Liver (tissue), 9 donors: ENCODE results near the gene HYAL3. TPM values are rescaled to one million over a fixed set of nuclear protein-coding genes. Genes with fewer than 3 reads are reported as not detected.
A peak's percentile ranks its signal among the peaks of the same experiment; 100 is the strongest.

Experiments
- DNase-seq: peaks from one replicate; pipeline ENCODE4 v3.0.0-alpha.2; 2017; ENCODE audit warnings: low spot score
- H3K27ac ChIP-seq, 2 donors: one replicate each; pipeline ENCODE4 v1.7.0; 2013; ENCODE audit warnings: inconsistent platforms in 2 of 2, low read length in 2 of 2, control low read depth in 1 of 2, low read depth in 1 of 2, mild to moderate bottlenecking in 1 of 2
- H3K27me3 ChIP-seq, 4 donors: one replicate each; pipeline versions ENCODE4 v1.6.1 to v1.7.0; 2013; ENCODE audit warnings: low read length in 3 of 4, inconsistent platforms in 1 of 4, mild to moderate bottlenecking in 1 of 4, moderate library complexity in 1 of 4; ENCODE audit not compliant: control insufficient read depth in 4 of 4, insufficient read depth in 4 of 4
- H3K36me3 ChIP-seq, 4 donors: one replicate each; pipeline versions ENCODE4 v1.6.1 to v1.7.0; 2013; ENCODE audit warnings: low read length in 3 of 4, mild to moderate bottlenecking in 3 of 4, low read depth in 1 of 4, moderate library complexity in 1 of 4; ENCODE audit not compliant: control insufficient read depth in 4 of 4, insufficient read depth in 3 of 4
- H3K4me1 ChIP-seq, 4 donors: one replicate each; pipeline versions ENCODE4 v1.6.1 to v1.7.0; 2013; ENCODE audit warnings: low read length in 3 of 4, mild to moderate bottlenecking in 3 of 4, moderate library complexity in 1 of 4; ENCODE audit not compliant: control insufficient read depth in 4 of 4, insufficient read depth in 4 of 4
- H3K4me3 ChIP-seq, 3 donors: one replicate each; pipeline versions ENCODE4 v1.6.1 to v1.7.0; 2013; ENCODE audit warnings: low read length in 3 of 3, control low read depth in 1 of 3, low read depth in 1 of 3, mild to moderate bottlenecking in 1 of 3
- H3K9ac ChIP-seq, 2 donors: one replicate each; pipeline ENCODE4 v1.7.0; 2013; ENCODE audit warnings: low read length in 2 of 2, mild to moderate bottlenecking in 2 of 2, moderate library complexity in 2 of 2, control low read depth in 1 of 2, low read depth in 1 of 2
- H3K9me3 ChIP-seq, 4 donors: one replicate each; pipeline versions ENCODE4 v1.6.1 to v1.7.0; 2013; ENCODE audit warnings: low read length in 3 of 4; ENCODE audit not compliant: control insufficient read depth in 4 of 4
- ATF3 ChIP-seq: IDR thresholded peaks from 2 replicates; pipeline ENCODE4 v1.6.1; 2016; ENCODE audit warnings: antibody characterized with exemption
- CTCF ChIP-seq: fragments of 150-350 bp; IDR thresholded peaks from 2 replicates; pipeline ENCODE4 v1.5.1; 2017; ENCODE audit warnings: improper control_type of control experiment, low read depth, low read length; ENCODE audit not compliant: missing input control
- EGR1 ChIP-seq, 2 donors: IDR thresholded peaks; 2 replicates each; pipeline ENCODE4 v1.6.1; 2016 to 2018; ENCODE audit warnings: antibody characterized with exemption in 2 of 2, low read depth in 2 of 2
- FOXA1 ChIP-seq: IDR thresholded peaks from 2 replicates; pipeline ENCODE4 v1.6.1; 2016; ENCODE audit warnings: antibody characterized with exemption
- FOXA2 ChIP-seq: IDR thresholded peaks from 2 replicates; pipeline ENCODE4 v1.6.1; 2016; ENCODE audit warnings: antibody characterized with exemption
- GABPA ChIP-seq, 2 donors: IDR thresholded peaks in 1 of 2; conservative IDR thresholded peaks in 1 of 2; 2 replicates each; pipeline ENCODE4 v1.6.1; 2016; ENCODE audit warnings: antibody characterized with exemption in 2 of 2, mild to moderate bottlenecking in 1 of 2, moderate library complexity in 1 of 2
- HNF4A ChIP-seq, 2 donors: conservative IDR thresholded peaks; 2 replicates each; pipeline ENCODE4 v1.6.1; 2016; ENCODE audit warnings: antibody characterized with exemption in 2 of 2, mild to moderate bottlenecking in 2 of 2
- JUND ChIP-seq, 2 donors: IDR thresholded peaks; 2 replicates each; pipeline ENCODE4 v1.6.1; 2016; ENCODE audit warnings: antibody characterized with exemption in 2 of 2
- MAX ChIP-seq: IDR thresholded peaks from 2 replicates; pipeline ENCODE4 v1.6.1; 2016; ENCODE audit warnings: antibody characterized with exemption
- NR2F2 ChIP-seq: IDR thresholded peaks from 2 replicates; pipeline ENCODE4 v1.6.1; 2016; ENCODE audit warnings: antibody characterized with exemption
- RAD21 ChIP-seq, 2 donors: IDR thresholded peaks; 2 replicates each; pipeline ENCODE4 v1.6.1; 2016; ENCODE audit warnings: antibody characterized with exemption in 2 of 2, mild to moderate bottlenecking in 2 of 2
- RXRA ChIP-seq, 2 donors: IDR thresholded peaks; 2 replicates each; pipeline ENCODE4 v1.6.1; 2017 to 2018; ENCODE audit warnings: antibody characterized with exemption in 2 of 2, mild to moderate bottlenecking in 1 of 2
- SP1 ChIP-seq: IDR thresholded peaks from 2 replicates; pipeline ENCODE4 v1.6.1; 2018; ENCODE audit warnings: antibody characterized with exemption, mild to moderate bottlenecking
- TAF1 ChIP-seq: conservative IDR thresholded peaks from 2 replicates; pipeline ENCODE4 v1.6.1; 2016; ENCODE audit warnings: antibody characterized with exemption, mild to moderate bottlenecking
- YY1 ChIP-seq: IDR thresholded peaks from 2 replicates; pipeline ENCODE4 v1.6.1; 2016; ENCODE audit warnings: antibody characterized with exemption, mild to moderate bottlenecking
- WGBS: extraction: QIAGEN DNeasy Blood & Tissue Kit; methylation state at CpG from one replicate; pipeline ENCODE4 v1.1.7; 2013; 5-methylcytosine and 5-hydroxymethylcytosine counted together
- polyA plus RNA-seq, 2 donors: library from polyadenylated mRNA; stranded (reverse) in 1 of 2; unstranded in 1 of 2; fragments of 200-250 nt in 1 of 2; fragments of >200 nt in 1 of 2; fragmentation: Nextera tagmentation in 1 of 2; extraction: Ambion mirVana in 1 of 2; gene quantifications; one replicate each; pipeline versions ENCODE4 v1.2.1 to v1.2.3, GENCODE V29; 2013 to 2015
- total RNA-seq, 2 donors: library from RNA; depleted of rRNA; stranded (reverse); fragments of >200 nt; gene quantifications; one replicate each; pipeline ENCODE4 v1.2.3, GENCODE V29; 2014
- TF ChIP-seq, protein P1 (sequence below): IDR thresholded peaks from 2 replicates; pipeline ENCODE4 v1.6.1; 2016; ENCODE audit warnings: antibody characterized with exemption
- TF ChIP-seq, protein P2 (sequence below): IDR thresholded peaks from 2 replicates; pipeline ENCODE4 v1.6.1; 2016; ENCODE audit warnings: antibody characterized with exemption, mild to moderate bottlenecking
- donor health status: healthy.
- donor health status: healthy.
- donor health status: healthy.
- donor health status: healthy.
- donor health status: healthy.

HYAL3 gene
- total and polyA plus RNA-seq, 4 donors: 1.8 to 6.6 (median 2.0) TPM

GRCh38 chr3:50266017-50266416, 33.2 kb downstream of the HYAL3 start (continued):
- TF ChIP-seq, protein P1, sequence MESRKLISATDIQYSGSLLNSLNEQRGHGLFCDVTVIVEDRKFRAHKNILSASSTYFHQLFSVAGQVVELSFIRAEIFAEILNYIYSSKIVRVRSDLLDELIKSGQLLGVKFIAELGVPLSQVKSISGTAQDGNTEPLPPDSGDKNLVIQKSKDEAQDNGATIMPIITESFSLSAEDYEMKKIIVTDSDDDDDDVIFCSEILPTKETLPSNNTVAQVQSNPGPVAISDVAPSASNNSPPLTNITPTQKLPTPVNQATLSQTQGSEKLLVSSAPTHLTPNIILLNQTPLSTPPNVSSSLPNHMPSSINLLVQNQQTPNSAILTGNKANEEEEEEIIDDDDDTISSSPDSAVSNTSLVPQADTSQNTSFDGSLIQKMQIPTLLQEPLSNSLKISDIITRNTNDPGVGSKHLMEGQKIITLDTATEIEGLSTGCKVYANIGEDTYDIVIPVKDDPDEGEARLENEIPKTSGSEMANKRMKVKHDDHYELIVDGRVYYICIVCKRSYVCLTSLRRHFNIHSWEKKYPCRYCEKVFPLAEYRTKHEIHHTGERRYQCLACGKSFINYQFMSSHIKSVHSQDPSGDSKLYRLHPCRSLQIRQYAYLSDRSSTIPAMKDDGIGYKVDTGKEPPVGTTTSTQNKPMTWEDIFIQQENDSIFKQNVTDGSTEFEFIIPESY: no peak
- TF ChIP-seq GABPA (IDR thresholded peaks at IDR 0.05 in 1 of 2, conservative IDR thresholded peaks at IDR 0.05 in 1 of 2) (no peak), CTCF (no peak), MAX (no peak), TAF1 (no peak), FOXA1 (no peak)

GRCh38 chr3:50265571-50265970, 33.6 kb downstream of the HYAL3 start:
- H3K9me3 ChIP-seq: no peaks in the 10 kb centered on the region
- H3K27ac ChIP-seq: peak overlapping the region in 1 of 2 donors; percentile 43
- H3K36me3 ChIP-seq: no peaks in the 10 kb centered on the region
- TF ChIP-seq EGR1 (IDR thresholded peaks at IDR 0.05; ENCODE audit: low read depth in 2 of 2) (no peak), YY1 (no peak), HNF4A (conservative IDR thresholded peaks at IDR 0.05) (no peak), RAD21 (IDR thresholded peaks at IDR 0.05) (no peak)
- TF ChIP-seq, protein P1: no peak
- no peak overlapping the region for H3K4me3 ChIP-seq
- DNase-seq: no peak
- H3K27me3 ChIP-seq: no peaks in the 10 kb centered on the region
- 74% methylated on average over 1 of the region's 1 CpG for WGBS
- peaks cover 1 to 35% (median 10%) of the 10 kb centered on the region in 4 donors for H3K4me1 ChIP-seq
- H3K9ac ChIP-seq: no peak overlapping the region

- Histone ChIP-seq H3K27ac (peak overlapping the region; percentile 32 to 43), H3K9ac (no peak overlapping the region), H3K36me3 (no peaks in the 10 kb centered on the region), H3K4me3 (no peak overlapping the region), H3K27me3 (no peaks in the 10 kb centered on the region), H3K4me1 (peaks cover 3 to 37% (median 10%) of the 10 kb centered on the region in 4 donors), H3K9me3 (no peaks in the 10 kb centered on the region)
- 85% methylated on average over 7 of the region's 7 CpGs for WGBS
- DNase-seq: no peak
- TF ChIP-seq, protein P1: no peak
- TF ChIP-seq RXRA (IDR thresholded peaks at IDR 0.05) (no peak), TAF1 (no peak), RAD21 (IDR thresholded peaks at IDR 0.05) (no peak), JUND (IDR thresholded peaks at IDR 0.05) (no peak), SP1 (no peak), ATF3 (no peak), MAX (no peak), FOXA2 (no peak), YY1 (no peak), NR2F2 (no peak)
- TF ChIP-seq, protein P2, sequence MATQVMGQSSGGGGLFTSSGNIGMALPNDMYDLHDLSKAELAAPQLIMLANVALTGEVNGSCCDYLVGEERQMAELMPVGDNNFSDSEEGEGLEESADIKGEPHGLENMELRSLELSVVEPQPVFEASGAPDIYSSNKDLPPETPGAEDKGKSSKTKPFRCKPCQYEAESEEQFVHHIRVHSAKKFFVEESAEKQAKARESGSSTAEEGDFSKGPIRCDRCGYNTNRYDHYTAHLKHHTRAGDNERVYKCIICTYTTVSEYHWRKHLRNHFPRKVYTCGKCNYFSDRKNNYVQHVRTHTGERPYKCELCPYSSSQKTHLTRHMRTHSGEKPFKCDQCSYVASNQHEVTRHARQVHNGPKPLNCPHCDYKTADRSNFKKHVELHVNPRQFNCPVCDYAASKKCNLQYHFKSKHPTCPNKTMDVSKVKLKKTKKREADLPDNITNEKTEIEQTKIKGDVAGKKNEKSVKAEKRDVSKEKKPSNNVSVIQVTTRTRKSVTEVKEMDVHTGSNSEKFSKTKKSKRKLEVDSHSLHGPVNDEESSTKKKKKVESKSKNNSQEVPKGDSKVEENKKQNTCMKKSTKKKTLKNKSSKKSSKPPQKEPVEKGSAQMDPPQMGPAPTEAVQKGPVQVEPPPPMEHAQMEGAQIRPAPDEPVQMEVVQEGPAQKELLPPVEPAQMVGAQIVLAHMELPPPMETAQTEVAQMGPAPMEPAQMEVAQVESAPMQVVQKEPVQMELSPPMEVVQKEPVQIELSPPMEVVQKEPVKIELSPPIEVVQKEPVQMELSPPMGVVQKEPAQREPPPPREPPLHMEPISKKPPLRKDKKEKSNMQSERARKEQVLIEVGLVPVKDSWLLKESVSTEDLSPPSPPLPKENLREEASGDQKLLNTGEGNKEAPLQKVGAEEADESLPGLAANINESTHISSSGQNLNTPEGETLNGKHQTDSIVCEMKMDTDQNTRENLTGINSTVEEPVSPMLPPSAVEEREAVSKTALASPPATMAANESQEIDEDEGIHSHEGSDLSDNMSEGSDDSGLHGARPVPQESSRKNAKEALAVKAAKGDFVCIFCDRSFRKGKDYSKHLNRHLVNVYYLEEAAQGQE: no peak
These were observed 34.2 kb downstream of the HYAL3 start for GRCh38 chr3:50264964-50265485.
